ENCODE data around the gene EFEMP1.

Gene EFEMP1

GRCh38 chr2:55898386-55899040 is 25.1 kb downstream of the EFEMP1 start:
- H3K4me3 ChIP-seq (ENCODE audit: low read depth, low read length) = no peak overlapping the region
- no peak for TF ChIP-seq CTCF (IDR thresholded peaks at IDR 0.05; ENCODE audit: low read depth, low read length)
- no peak for DNase-seq (ENCODE audit: low read depth, low spot score)
- in situ Hi-C loops (cut with HindIII; ENCODE audit: low sequenced_read_pairs) = no loop called here

GRCh38 chr2:55896633-55897032 is 26.9 kb downstream of the EFEMP1 start:
- TF ChIP-seq CTCF (IDR thresholded peaks at IDR 0.05; ENCODE audit: low read depth, low read length) = no peak
- in situ Hi-C loops (cut with HindIII; ENCODE audit: low sequenced_read_pairs) = no loop called here
- DNase-seq (ENCODE audit: low read depth, low spot score) = no peak
- H3K4me3 ChIP-seq (ENCODE audit: low read depth, low read length) = no peak overlapping the region

- TF ChIP-seq CTCF (IDR thresholded peaks at IDR 0.05; ENCODE audit: low read depth, low read length) = no peak
- DNase-seq (ENCODE audit: low read depth, low spot score) = no peak
- in situ Hi-C loops (cut with HindIII; ENCODE audit: low sequenced_read_pairs) = no loop called here
- no peak overlapping the region for H3K4me3 ChIP-seq (ENCODE audit: low read depth, low read length)
Observed at GRCh38 chr2:55894720-55895119, 28.9 kb downstream of the EFEMP1 start.

GRCh38 chr2:55891671-55892094 is 31.9 kb downstream of the EFEMP1 start:
- no peak overlapping the region for H3K4me3 ChIP-seq (ENCODE audit: low read depth, low read length)
- TF ChIP-seq CTCF (IDR thresholded peaks at IDR 0.05; ENCODE audit: low read depth, low read length) = no peak
- DNase-seq (ENCODE audit: low read depth, low spot score) = no peak
- in situ Hi-C loops (cut with HindIII; ENCODE audit: low sequenced_read_pairs) = no loop called here

- no peak for TF ChIP-seq CTCF (IDR thresholded peaks at IDR 0.05; ENCODE audit: low read depth, low read length)
- peak; percentile 43 for DNase-seq (ENCODE audit: low read depth, low spot score)
- in situ Hi-C loops (cut with HindIII; ENCODE audit: low sequenced_read_pairs) = no loop called here
- H3K4me3 ChIP-seq (ENCODE audit: low read depth, low read length) = no peak overlapping the region
Observed at GRCh38 chr2:55888936-55889335, 34.6 kb downstream of the EFEMP1 start.

GRCh38 chr2:55887901-55888624 is 35.5 kb downstream of the EFEMP1 start:
- no peak for TF ChIP-seq CTCF (IDR thresholded peaks at IDR 0.05; ENCODE audit: low read depth, low read length)
- DNase-seq (ENCODE audit: low read depth, low spot score) = peak; percentile 90

More at GRCh38 chr2:55887901-55888624, 35.5 kb downstream of the EFEMP1 start:
- in situ Hi-C loops (cut with HindIII; ENCODE audit: low sequenced_read_pairs) = no loop called here
- no peak overlapping the region for H3K4me3 ChIP-seq (ENCODE audit: low read depth, low read length)

Data from astrocyte of the spinal cord (primary cell).